B cell (primary cell): ENCODE data around the gene CD34. TPM values are rescaled to one million over a fixed set of nuclear protein-coding genes. Genes with fewer than 3 reads are reported as not detected.

Experiments
- ATAC-seq: fragments of 200-7000 bp; cut with Tn5 transposase; one replicate; pipeline ENCODE4 v1.10.0; 2021; ENCODE audit warnings: low read depth, mild to moderate bottlenecking, moderate number of reproducible peaks, moderate library complexity
- CTCF ChIA-PET: fragments of 350-600 bp; sonication (Branson Sonifier 250); formaldehyde crosslinking; loops from one replicate; lab custom pipeline; 2021; ENCODE audit warnings: antibody characterized with exemption, inconsistent platforms; lab: Charles Lee
- POLR2A ChIA-PET: fragments of 350-600 bp; sonication (Branson Sonifier 250); formaldehyde crosslinking; loops from one replicate; lab custom pipeline; 2021; ENCODE audit warnings: antibody characterized with exemption; lab: Charles Lee
- DNase-seq: peaks from one replicate; pipeline ENCODE4 v3.0.0; 2013
- H2AFZ ChIP-seq: 2 replicates; pipeline ENCODE4 v1.6.1; 2012; ENCODE audit warnings: mild to moderate bottlenecking, low read depth, low read length; ENCODE audit not compliant: insufficient read depth, poor library complexity, severe bottlenecking
- H3K27ac ChIP-seq, 2 donors: 1 replicate in 1 of 2; 2 replicates in 1 of 2; pipeline ENCODE4 v1.5.1; 2012 to 2013; ENCODE audit warnings: low read length in 2 of 2, mild to moderate bottlenecking in 2 of 2, moderate library complexity in 1 of 2
- H3K27me3 ChIP-seq, 4 experiments: fragments of 200-600 bp in 1 of 4; sonication (generic) in 1 of 4; replicated peaks in 1 of 4; 1 replicate in 2 of 4; 2 replicates in 2 of 4; pipeline versions ENCODE4 v1.6.1 to v1.7.0; 2013 to 2016; ENCODE audit warnings: low read length in 3 of 4, mild to moderate bottlenecking in 2 of 4, mixed read lengths in 1 of 4, moderate library complexity in 1 of 4; ENCODE audit not compliant: insufficient read depth in 4 of 4, control insufficient read depth in 3 of 4; ENCODE audit errors: control extremely low read depth in 1 of 4
- H3K36me3 ChIP-seq, 2 experiments: replicated peaks in 1 of 2; 1 replicate in 1 of 2; 2 replicates in 1 of 2; pipeline versions ENCODE4 v1.6.1 to v1.7.1; 2013; ENCODE audit warnings: low read length in 1 of 2; ENCODE audit not compliant: insufficient read depth in 2 of 2, control insufficient read depth in 1 of 2; ENCODE audit errors: control extremely low read depth in 1 of 2, extremely low read depth in 1 of 2
- H3K4me1 ChIP-seq, 2 donors: fragments of 200-600 bp in 1 of 2; sonication (generic) in 1 of 2; 1 replicate in 1 of 2; 2 replicates in 1 of 2; pipeline versions ENCODE4 v1.5.1 to v1.6.1; 2013 to 2017; ENCODE audit warnings: low read length in 2 of 2; ENCODE audit not compliant: control insufficient read depth in 2 of 2, insufficient read depth in 2 of 2
- H3K4me2 ChIP-seq: replicated peaks from 2 replicates; pipeline ENCODE3; 2012; ENCODE audit warnings: mild to moderate bottlenecking, low read depth, low read length; ENCODE audit not compliant: poor library complexity, severe bottlenecking
- H3K4me3 ChIP-seq, 5 experiments: fragments of 200-600 bp in 1 of 5; sonication (generic) in 1 of 5; 1 replicate in 3 of 5; 2 replicates in 2 of 5; pipeline versions ENCODE4 v1.5.1 to v1.7.0; 2011 to 2016; ENCODE audit warnings: low read length in 4 of 5, mild to moderate bottlenecking in 4 of 5, low read depth in 2 of 5, control low read depth in 1 of 5, moderate library complexity in 1 of 5; ENCODE audit not compliant: insufficient read depth in 1 of 5; ENCODE audit errors: control extremely low read depth in 1 of 5, extremely low read depth in 1 of 5
- H3K79me2 ChIP-seq: fragments of 200-600 bp; sonication (generic); one replicate; pipeline ENCODE4 v1.6.0; 2016; ENCODE audit warnings: low read length; ENCODE audit not compliant: control insufficient read depth, insufficient read depth
- H3K9ac ChIP-seq: fragments of 200-600 bp; sonication (generic); 2 replicates; pipeline ENCODE4 v1.6.1; 2017; ENCODE audit warnings: mild to moderate bottlenecking, low read length, moderate library complexity
- H3K9me3 ChIP-seq, 3 donors: one replicate each; pipeline versions ENCODE4 v1.6.1 to v1.7.1; 2013; ENCODE audit warnings: low read length in 2 of 3; ENCODE audit not compliant: control insufficient read depth in 2 of 3, insufficient read depth in 1 of 3; ENCODE audit errors: control extremely low read depth in 1 of 3
- H4K20me1 ChIP-seq: 2 replicates; pipeline ENCODE4 v1.6.0; 2012; ENCODE audit warnings: mild to moderate bottlenecking, low read length; ENCODE audit not compliant: insufficient read depth, control insufficient read depth, poor library complexity, severe bottlenecking
- H3K27ac Mint-ChIP-seq: one replicate; pipeline ENCODE4 v1.8.0; 2021; ENCODE audit warnings: mixed read lengths
- H3K27me3 Mint-ChIP-seq: one replicate; pipeline ENCODE4 v1.8.0; 2021; ENCODE audit warnings: mixed read lengths
- H3K4me1 Mint-ChIP-seq: one replicate; pipeline ENCODE4 v1.8.0; 2021; ENCODE audit warnings: mixed read lengths
- H3K4me3 Mint-ChIP-seq: one replicate; pipeline ENCODE4 v1.8.0; 2021; ENCODE audit warnings: mixed read lengths
- H3K9me3 Mint-ChIP-seq: one replicate; pipeline ENCODE4 v1.8.0; 2022; ENCODE audit warnings: mixed read lengths; ENCODE audit not compliant: insufficient read depth
- EZH2 ChIP-seq: IDR thresholded peaks from 2 replicates; pipeline ENCODE4 v1.6.1; 2012; ENCODE audit warnings: borderline replicate concordance, low read depth, mild to moderate bottlenecking, moderate library complexity, low read length; ENCODE audit not compliant: insufficient read depth, poor library complexity, severe bottlenecking
- WGBS: methylation state at CpG from one replicate; pipeline ENCODE4 v1.1.5; 2013; ENCODE audit warnings: missing lambda C conversion rate; ENCODE audit not compliant: insufficient coverage; 5-methylcytosine and 5-hydroxymethylcytosine counted together
- intact Hi-C: fragments of 100-400 bp; cut with micrococcal nuclease; formaldehyde crosslinking; loops from one replicate; pipeline ENCODE4 v1.10.0; 2022
- polyA plus RNA-seq: library from polyadenylated mRNA; depleted of rRNA; stranded (reverse); fragments of >200 nt; gene quantifications from 2 replicates; pipeline ENCODE4 v1.2.3, GENCODE V29; 2012
- total RNA-seq, 2 donors: library from RNA; stranded (reverse); fragments of 120-200 nt in 1 of 2; gene quantifications; 1 replicate in 1 of 2; 2 replicates in 1 of 2; pipeline versions ENCODE4 v1.2.3 to v1.2.4, GENCODE V29; 2013 to 2022
- TF ChIP-seq, protein P1 (sequence below): fragments of 200-600 bp; IDR thresholded peaks from one replicate; pipeline ENCODE4 v1.8.0; 2022; ENCODE audit warnings: antibody characterized with exemption, mild to moderate bottlenecking

The CD34 gene
- total and polyA plus RNA-seq, 2 donors (not counting 1 experiment from before 2014, with no cell fraction given): not detected

DNA sequence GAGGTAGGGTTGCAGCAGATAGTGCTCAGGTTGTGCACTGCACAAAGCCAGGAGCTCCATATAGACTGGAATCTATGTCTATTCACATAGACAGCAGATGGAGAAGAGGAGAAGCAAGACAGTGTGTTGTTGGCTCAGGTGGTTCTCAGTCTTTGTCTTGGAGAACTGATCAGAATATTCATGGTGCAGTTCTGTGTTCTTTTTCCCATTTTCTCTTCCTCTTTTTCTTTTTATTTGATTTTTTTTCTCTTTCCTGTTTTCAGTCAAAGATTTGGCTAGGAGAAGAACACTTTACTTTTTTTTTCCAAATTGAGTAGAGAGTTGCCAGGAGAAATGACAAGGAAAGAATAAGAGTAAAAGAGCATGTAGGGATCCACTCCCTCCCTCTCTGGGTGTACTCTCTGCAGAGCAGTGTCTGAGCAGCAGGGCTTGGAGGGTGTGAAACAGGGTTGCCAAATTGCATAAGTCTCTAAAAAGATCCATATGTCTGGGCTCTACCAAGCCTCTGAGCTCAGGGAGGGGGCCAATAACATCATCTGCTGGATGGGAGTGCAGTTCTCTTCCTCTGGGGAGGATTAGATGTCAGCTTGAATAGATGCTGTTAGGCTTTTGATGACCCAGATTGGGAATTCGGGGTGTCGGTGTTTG, 8.7 kb upstream of the CD34 start:
- H3K27me3 Mint-ChIP-seq: peaks cover 35% of the 10 kb centered on the region
- Histone ChIP-seq H3K79me2 (no peaks in the 10 kb centered on the region), H3K36me3 (no peaks in the 10 kb centered on the region), H3K4me3 (no peak overlapping the region), H3K27ac (no peak overlapping the region), H4K20me1 (no peaks in the 10 kb centered on the region), H3K9me3 (no peaks in the 10 kb centered on the region), H3K4me1 (peaks cover 5 to 8% of the 10 kb centered on the region in 2 donors), H3K27me3 (peaks cover 0 to 18% (median 13%) of the 10 kb centered on the region in 4 experiments), H3K4me2 (no peak overlapping the region), H3K9ac (no peak overlapping the region), H2AFZ (no peak overlapping the region)
- ATAC-seq (no peak), DNase-seq (no peak)
- ChIA-PET CTCF (interaction anchor here (1.5 kb wide), 1 partner anchor 13 kb away, joined by 3 read pairs; no protein-coding TSS in a partner anchor), POLR2A (no interaction called here)
- no peak overlapping the region for H3K27ac Mint-ChIP-seq
- no peak overlapping the region for H3K4me3 Mint-ChIP-seq
- WGBS: 66% methylated on average over 2 of the region's 2 CpGs
- TF ChIP-seq EZH2: no peak
- TF ChIP-seq, protein P1, sequence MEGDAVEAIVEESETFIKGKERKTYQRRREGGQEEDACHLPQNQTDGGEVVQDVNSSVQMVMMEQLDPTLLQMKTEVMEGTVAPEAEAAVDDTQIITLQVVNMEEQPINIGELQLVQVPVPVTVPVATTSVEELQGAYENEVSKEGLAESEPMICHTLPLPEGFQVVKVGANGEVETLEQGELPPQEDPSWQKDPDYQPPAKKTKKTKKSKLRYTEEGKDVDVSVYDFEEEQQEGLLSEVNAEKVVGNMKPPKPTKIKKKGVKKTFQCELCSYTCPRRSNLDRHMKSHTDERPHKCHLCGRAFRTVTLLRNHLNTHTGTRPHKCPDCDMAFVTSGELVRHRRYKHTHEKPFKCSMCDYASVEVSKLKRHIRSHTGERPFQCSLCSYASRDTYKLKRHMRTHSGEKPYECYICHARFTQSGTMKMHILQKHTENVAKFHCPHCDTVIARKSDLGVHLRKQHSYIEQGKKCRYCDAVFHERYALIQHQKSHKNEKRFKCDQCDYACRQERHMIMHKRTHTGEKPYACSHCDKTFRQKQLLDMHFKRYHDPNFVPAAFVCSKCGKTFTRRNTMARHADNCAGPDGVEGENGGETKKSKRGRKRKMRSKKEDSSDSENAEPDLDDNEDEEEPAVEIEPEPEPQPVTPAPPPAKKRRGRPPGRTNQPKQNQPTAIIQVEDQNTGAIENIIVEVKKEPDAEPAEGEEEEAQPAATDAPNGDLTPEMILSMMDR: no peak
- no peaks in the 10 kb centered on the region for H3K9me3 Mint-ChIP-seq
- intact Hi-C loops: no loop called here
- H3K4me1 Mint-ChIP-seq: peaks cover 6% of the 10 kb centered on the region

DNA sequence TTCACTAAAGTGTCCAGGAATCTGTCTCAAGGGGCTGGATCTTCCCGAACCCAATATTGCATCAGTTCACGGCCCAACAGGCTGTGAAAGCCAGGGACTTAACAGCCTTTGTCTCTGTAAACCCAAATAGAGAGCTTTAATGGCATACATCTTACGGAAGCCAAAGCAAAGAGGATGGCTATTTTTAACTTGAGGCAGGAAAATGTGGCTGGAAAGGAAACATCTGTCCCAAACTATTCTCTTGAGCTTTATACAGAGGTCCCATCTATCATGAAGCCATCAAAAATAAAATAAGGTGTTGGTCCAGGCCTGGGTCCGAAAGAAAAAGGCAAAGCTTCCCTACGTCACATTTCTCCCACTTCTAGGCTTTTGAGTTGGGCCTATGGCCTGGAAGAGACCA, 7.7 kb upstream of the CD34 start:
- DNase-seq: no peak
- H3K4me2 ChIP-seq: no peak overlapping the region
- H3K27ac Mint-ChIP-seq: no peak overlapping the region
- no peak for TF ChIP-seq EZH2
- TF ChIP-seq, protein P1: no peak
- intact Hi-C loops: no loop called here
- CTCF ChIA-PET: interaction anchor here (1.1 kb wide), 1 partner anchor 10 kb away, joined by 3 read pairs; no protein-coding TSS in a partner anchor
- H3K9ac ChIP-seq: no peak overlapping the region
- H3K9me3 ChIP-seq: no peaks in the 10 kb centered on the region
- peaks cover 6% of the 10 kb centered on the region for H3K4me1 Mint-ChIP-seq
- 32% methylated on average over 3 of the region's 5 CpGs for WGBS
- no peaks in the 10 kb centered on the region for H3K36me3 ChIP-seq
- H3K27me3 ChIP-seq: peaks cover 0 to 15% (median 13%) of the 10 kb centered on the region in 4 experiments
- H4K20me1 ChIP-seq: no peaks in the 10 kb centered on the region
- H3K4me3 Mint-ChIP-seq: no peak overlapping the region
- peaks cover 39% of the 10 kb centered on the region for H3K27me3 Mint-ChIP-seq
- no peak overlapping the region for H3K27ac ChIP-seq
- H2AFZ ChIP-seq: no peak overlapping the region
- POLR2A ChIA-PET: no interaction called here
- no peaks in the 10 kb centered on the region for H3K9me3 Mint-ChIP-seq
- no peaks in the 10 kb centered on the region for H3K79me2 ChIP-seq
- no peak for ATAC-seq
- H3K4me1 ChIP-seq: peaks cover 5 to 8% of the 10 kb centered on the region in 2 donors
- H3K4me3 ChIP-seq: no peak overlapping the region
